COLO829 (cell line): ENCODE data around the gene RPS6KA4.

ENCODE experiments used
- DNase-seq: peaks from one replicate; pipeline ENCODE4 v3.0.0; 2012; ENCODE audit warnings: low spot score

Gene RPS6KA4

DNA sequence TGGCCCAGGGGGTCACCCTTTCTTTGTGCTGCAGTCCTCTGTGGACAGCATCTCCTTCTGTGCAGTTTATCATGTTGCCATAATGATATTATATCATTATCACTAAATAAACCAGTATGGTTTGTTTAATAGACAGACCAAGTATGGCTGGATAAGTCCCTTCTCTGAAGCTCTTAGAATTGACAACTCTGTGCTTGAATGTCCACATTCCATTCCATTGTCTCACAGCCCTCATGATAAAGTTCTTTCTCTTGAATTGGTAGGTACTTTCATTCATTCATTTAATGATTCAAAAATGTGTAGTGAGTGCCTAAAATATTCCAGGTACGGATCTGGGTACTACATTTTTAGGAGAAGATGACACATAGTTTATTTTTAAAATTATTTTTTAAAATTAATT lies 7.8 kb downstream of the RPS6KA4 start:
- DNase-seq = no peak

DNA sequence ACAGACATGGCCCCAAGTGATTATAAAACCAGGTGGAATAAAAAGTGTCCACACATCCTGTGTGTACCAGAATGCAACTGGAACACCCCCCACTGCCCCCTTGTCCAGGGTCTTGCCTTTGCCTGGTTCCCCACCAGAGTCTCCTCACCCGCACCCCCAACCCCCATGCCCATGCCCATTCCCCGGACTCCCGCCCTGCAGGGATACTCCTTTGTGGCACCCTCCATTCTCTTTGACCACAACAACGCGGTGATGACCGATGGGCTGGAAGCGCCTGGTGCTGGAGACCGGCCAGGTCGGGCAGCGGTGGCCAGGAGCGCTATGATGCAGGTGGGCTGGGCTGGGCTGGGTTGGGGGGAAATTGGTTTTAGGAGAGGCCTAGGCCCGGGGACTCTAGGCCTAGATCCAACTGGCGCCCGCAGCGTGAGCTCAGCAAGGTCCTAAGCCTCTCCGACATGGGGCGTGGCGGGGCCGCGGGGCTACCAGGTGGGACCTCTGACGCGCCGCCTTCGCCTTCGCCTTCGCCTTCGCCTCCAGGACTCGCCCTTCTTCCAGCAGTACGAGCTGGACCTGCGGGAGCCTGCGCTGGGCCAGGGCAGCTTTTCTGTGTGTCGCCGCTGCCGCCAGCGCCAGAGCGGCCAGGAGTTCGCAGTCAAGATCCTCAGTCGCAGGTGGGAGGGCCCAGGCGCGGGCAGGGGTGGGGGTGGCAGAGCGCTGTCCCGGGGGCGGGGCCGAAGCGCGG lies 9.1 kb downstream of the RPS6KA4 start:
- no peak for DNase-seq

DNA sequence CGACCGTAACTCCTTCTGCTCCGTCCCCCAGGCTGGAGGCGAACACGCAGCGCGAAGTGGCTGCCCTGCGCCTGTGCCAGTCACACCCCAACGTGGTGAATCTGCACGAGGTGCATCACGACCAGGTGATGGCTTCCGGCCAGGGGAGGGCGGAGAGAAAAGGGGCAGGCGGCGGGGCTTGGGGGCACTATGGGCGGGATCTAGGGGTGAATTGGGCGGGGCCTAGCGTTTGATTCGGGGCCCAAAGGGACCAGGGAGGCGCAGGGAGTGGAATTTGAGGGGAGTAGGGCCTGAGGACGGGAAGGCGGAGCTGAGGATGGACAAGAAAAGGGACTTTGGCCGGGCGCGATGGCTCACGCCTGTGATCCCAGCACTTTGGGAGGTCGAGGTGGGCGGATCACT lies 9.7 kb downstream of the RPS6KA4 start:
- no peak for DNase-seq

DNA sequence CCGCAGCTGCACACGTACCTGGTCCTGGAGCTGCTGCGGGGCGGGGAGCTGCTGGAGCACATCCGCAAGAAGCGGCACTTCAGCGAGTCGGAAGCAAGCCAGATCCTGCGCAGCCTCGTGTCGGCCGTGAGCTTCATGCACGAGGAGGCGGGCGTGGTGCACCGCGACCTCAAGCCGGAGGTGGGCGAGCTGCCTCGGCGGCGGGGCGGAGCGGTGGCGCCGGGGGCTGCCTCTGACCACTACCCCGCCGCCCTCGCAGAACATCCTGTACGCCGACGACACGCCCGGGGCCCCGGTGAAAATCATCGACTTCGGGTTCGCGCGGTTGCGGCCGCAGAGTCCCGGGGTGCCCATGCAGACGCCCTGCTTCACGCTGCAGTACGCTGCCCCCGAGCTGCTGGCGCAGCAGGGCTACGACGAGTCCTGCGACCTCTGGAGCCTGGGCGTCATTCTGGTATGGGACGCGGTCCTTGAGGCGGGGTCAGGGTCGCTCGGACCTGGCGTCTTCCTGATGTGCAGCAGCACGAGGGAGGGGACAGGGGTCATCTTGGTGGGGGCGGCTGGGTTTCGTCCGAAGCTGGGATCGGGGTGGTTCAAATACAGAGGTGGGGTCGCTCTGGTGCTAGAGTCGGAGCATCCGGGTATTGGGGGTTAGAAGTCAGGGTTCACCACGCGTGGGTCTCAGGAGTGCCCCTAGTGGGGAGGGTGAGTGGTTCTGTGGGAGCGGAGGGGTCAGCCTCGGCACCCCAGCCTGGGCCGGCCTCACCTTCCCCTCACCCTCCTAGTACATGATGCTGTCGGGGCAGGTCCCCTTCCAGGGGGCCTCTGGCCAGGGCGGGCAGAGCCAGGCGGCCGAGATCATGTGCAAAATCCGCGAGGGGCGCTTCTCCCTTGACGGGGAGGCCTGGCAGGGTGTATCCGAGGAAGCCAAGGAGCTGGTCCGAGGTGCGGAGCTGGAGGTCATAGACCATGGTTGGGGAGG lies 10.8 kb downstream of the RPS6KA4 start:
- no peak for DNase-seq

DNA sequence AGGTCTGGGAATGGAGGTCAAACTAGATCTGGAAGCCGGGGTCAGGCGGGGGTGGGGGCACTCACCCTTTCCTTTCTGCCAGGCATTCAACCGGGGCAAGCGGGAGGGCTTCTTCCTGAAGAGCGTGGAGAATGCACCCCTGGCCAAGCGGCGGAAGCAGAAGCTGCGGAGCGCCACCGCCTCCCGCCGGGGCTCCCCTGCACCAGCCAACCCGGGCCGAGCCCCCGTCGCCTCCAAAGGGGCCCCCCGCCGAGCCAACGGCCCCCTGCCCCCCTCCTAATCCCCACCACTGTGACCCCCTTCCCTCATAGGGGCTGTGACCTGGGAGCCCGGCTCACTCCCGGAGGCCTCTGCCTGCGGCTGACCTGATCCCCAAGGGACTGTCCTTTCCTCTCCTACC lies 12.2 kb downstream of the RPS6KA4 start:
- DNase-seq = no peak

DNA sequence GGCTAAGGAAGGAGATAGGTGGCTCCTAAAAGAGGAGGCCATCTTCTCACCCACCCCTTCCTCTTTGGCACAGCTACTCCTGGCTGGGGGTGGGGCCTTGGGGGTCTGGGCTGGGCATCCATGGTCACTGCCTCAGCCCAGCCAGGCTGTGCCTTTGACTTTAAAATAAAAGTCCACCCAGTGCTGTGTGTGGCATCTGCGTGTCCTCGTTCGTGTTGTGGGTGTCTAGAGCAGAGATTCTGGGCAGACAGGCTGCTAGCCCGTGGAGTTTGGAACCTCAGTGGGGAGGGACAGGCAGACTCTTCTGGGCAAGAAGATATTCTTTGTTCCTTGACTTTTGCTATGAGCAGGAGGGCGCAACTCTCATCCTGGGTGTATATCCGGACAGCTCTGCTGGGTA lies 13.1 kb downstream of the RPS6KA4 start:
- no peak for DNase-seq

DNA sequence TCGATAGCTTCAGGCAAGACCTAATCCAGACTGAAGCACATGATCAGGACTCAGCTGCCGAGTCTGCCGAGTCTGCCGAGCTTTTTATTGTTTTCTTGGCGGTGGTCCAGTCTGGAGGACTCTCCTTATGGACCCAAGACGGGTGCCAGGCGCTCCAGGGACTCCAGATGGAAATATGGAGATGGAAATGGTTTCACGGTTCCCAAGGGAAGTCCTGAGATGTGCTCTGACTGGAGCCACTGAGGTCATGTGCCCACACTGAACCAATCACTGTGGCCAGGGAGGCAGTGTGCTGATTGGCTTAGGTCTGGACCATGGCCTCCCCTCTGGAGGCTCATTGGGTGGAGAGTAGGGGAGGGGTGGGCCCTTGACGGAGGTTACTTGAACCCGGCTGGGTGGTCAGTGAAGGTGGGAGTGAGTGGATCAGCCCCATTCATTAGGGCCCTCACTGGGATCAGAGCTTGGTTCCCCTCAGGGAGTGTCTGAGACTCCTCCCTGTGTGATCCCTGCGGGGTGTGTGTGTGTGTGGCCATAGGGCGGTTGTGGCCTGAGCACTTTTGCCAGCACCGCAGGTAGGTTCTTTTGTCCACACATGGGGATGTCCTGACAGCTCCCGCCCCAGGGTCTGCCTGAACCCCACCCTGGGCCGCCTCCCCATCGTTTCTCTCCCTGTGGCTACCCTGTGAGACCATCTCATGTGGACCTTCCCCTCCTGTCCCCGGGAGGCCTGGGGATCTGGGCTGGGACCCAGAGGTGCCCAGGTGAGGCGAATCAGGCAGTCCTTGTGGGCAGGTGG lies 14.0 kb downstream of the RPS6KA4 start:
- peak; percentile 65 for DNase-seq

DNA sequence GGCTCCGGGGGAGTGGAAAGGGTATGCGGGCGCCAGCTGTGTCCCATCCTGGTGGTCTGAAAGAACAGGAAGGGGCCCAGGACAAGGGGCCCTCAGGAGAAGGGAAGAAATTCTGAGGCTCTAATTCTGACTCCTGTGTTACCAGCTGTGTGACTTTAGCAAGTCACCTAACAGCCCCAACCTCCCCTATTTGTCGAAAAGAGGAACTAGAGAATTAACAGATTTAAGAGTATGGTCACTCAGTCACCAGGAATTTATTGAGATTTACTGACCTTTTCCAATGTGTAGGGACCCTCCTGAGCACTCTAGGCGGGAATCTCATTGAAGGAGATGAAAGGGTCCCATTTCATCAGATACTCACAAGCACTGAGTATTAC lies 14.6 kb downstream of the RPS6KA4 start:
- no peak for DNase-seq

DNA sequence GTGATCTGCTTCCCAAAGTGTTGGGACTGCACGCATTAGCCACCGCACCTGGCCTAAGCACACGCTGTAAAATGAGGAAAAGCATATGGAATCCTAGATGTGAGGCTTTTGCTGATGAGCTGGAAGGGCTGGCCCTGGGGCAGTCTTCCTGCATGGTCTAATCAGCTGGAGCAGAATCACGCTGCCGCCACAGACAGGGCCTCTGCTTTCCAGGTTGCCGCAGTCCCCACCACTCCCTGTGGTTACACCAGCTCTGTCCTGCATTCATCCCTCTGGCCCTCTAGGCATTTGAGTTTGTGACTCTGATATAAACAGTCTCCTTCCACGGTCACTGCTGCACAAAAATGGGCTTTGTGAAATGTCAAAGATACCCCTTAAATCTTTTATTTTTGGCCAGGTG lies 17.1 kb downstream of the RPS6KA4 start:
- no peak for DNase-seq

DNA sequence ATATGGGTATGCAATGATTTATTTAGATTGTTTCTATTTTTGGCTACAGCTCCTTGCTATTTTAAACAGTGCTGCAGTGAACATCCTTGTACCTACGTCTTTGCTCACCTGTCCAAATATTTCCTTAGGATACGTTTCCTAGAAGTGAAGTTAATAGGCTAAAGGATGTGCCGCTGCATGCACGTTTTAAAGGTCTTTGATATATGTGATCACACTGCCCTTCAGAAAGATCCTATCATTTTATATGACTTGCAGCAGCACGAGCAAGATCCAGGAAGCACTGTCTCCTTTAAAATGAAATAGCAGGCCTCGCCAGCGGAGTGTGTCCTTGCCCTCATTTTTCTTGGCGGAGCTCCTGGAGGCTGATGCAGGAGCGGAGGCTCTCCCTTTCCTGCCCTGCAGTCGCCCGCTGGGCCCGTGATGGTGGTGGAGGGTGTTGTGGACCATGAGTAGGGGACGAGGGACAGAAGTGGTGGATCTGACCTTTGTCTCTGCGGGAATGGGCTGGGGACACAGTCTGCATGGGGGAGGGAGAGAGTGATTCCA lies 19.4 kb downstream of the RPS6KA4 start:
- DNase-seq = no peak

DNA sequence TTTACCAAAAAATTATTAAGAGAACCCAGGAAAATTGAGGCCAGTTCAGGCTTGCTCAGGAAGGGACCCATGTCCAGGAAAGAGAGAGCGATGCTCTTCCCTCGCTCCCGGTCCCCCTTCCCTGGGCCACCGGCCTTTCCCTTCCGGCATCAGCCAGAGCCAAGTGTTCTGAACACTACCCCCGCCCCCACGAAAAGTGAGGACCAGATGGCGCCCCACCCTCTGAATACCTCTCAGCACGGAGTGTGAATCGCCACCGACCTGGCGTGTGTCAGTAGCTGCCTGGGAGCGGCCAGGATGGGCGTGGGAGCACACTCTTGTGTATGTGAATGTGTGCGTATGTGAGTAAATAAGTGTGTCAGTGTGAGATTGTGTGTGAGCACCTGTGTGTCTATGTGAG lies 20.2 kb downstream of the RPS6KA4 start:
- no peak for DNase-seq

DNA sequence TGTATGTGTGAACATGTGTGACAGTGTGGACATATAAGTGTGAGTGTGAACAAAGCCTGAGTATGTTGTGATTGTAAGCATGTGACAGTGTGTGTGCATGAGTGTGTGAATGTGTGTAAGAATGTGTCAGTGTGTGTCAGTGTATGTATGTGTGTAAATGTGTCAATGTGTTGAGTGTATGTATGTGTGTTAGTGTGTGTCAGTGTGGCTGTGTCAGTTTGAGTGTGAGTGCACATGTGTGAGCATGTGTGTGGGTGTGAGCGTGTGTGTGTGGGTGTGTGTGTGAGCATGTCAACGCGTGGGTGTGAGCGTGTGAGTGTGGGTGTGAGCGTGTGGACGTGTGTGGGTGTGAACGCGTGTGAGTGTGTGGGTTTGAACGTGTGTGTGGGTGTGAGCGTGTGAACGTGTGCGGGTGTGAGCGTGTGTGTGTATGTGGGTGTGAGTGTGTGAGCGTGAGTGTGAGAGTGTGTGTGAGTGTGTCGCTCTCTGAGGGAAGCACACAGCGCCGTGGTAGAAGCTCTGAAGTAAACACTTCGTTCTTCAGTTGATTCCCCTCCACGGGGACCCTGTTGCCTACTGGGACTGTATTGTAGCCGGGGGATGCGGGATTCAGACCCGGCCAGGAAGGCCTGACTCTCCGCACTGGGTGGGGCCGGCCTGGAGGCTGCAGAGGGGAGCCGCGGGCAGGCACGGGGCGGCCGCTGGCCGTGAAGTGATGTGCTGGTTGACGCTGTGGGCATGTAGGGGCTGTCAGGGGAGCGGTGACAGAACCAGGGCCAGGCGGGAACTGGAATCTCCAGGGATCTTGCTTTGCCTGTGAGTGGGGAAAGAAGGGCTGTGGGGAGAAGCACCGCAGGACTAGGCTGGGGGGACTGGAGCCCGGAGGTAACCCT lies 21.1 kb downstream of the RPS6KA4 start:
- no peak for DNase-seq

DNA sequence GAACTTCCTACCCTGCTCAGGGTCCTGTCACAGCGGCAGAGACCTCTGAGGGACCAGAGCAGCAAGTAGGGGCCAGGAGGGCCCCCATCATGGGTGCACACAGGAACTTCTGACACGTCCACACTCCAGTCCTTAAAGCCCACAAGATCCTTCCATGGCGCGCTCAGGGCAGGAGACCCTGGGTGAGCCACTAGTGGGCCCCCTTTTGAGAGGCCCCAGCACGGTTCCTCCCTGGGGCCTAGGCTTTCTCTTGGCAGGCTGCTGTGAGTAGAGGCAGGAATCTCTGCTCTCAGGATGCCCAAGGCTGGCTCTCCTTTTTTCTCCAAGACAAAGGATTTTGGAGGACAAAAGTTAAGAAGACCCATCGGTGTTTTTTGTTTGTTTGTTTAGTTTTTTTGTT lies 22.4 kb downstream of the RPS6KA4 start:
- no peak for DNase-seq

DNA sequence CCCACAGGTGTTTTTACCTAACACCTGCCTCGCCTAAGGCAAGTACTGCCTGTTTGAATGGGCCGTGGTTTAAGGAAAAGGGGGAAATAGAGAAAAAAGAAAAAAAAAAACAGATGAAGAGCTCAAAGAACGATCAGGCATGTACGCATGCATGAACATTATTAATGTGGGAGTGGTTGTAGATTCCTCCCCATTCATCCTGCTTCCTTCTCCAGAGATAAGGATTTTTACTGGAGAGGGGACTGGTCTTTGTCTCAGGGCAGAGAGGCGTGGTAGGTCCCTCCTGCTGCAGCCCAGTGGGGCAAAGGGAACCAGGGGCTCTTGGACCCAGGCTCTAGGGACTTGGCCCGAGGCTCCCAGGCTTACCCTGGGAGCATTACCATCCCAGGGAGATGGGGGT lies 23.1 kb downstream of the RPS6KA4 start:
- no peak for DNase-seq

DNA sequence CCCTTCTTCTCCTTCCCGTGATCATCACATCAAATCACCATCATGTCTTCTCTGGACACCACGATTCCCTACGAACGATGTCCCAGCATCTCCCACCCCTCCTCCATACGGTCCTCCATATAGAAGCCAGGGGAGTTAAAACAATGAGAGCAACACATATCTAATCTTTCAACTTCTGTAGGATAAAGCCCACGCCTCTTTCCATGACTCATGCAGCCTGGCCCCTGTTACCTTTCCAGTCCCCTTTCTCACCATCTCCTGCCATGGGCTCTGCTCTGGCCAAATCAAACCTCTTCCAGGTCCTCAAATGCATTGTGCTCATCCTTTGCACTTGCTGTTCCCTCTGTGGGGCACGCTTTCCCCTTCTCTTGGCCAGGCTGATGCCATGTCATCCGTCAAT lies 23.6 kb downstream of the RPS6KA4 start:
- no peak for DNase-seq

DNA sequence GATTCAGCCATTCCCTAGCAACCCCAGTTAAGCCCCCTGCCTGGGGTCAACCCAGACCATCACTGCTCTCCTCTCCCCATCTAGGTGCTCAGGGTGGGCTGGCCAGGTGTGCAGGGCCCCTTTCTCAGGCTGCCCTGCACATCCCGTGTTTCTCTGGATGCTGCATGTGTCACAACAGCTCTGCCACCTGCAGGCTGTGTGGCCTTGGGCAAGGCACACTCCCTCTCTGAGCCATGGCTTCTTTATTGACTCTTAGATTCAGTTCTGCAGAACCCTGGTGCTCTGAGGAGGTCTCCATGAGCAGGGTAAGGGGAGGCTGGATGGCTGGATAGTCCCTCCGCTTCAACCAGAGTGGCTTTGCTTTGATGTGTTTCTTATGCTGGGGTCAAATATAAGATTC lies 24.6 kb downstream of the RPS6KA4 start:
- DNase-seq = no peak

DNA sequence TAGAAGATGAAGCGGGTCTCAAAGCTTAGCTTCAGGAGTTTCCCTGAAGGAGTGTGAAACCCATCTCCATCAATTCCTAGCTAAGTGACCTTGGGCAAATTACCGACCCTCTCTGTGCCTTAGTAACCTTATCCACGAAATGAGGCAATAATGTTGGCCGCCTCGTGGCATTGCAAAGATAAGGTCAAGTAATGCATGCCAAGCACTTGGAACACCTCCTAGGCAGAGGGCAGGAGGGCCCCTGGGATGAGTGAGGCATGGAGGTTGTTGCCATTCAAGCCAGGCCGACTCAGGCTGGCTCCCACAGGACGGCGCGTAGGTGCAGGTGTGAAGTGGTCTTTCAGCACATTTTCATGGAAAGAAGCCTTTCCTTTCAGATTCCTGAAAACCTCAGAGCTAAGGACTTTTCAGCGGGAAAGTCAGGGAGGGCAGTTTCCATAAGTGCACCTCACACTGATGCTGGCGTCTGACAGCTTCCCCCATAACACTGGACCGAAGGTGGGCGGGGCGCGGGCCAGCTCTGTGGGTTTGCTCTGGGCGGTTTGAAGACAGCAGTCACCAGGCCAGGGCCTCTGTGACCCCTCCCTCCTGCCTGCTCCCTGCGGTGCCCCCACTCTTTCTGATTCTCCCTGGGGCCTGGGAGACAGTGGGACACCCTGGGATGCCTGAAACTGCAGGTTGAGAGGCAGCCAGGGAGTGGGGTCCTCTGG lies 25.2 kb downstream of the RPS6KA4 start:
- no peak for DNase-seq

DNA sequence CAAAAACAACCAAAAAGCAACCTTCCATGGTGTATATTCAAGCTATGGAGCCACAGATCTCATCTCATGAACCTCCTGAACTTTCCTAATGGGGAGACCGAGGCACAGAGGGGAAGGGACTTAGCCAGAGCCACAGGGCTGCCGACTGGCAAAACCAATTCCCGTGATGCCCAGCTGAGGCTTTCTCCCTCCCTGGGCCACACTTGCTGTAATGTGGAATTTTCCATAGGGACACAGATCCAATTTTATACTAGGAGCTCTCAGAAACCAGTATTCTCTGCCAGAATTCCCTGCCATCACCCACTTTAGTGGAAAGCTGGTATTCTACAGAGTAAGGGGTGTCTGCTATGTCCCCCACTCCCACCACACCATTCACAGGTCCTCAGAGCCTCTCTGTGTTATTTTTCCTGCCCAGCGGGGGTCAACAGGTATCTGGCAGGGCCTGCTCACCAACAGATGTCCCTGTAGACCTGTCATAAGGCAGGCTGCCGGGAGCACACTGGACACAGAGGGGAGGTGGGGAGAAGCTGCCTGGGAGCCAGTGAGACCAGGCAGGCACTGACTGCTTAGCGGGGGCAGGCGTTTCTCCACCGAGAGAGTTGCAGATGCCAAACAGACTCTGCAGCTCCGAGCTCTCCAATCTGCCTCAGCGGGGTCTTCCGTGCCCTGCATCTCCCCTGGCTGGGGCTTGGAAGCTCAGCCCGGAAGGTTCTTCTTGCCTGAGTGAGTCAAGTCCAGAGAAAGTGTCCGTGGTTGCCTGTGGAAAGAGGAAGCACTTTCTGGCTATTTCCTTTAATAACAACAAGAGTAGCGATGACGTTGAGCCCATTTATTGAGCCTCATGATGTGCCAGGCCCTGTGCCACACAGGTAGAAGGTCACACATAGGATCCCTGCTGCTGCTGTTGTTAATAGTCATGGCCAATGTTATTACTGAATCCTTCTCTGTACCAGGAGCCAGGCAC lies 26.3 kb downstream of the RPS6KA4 start:
- no peak for DNase-seq

DNA sequence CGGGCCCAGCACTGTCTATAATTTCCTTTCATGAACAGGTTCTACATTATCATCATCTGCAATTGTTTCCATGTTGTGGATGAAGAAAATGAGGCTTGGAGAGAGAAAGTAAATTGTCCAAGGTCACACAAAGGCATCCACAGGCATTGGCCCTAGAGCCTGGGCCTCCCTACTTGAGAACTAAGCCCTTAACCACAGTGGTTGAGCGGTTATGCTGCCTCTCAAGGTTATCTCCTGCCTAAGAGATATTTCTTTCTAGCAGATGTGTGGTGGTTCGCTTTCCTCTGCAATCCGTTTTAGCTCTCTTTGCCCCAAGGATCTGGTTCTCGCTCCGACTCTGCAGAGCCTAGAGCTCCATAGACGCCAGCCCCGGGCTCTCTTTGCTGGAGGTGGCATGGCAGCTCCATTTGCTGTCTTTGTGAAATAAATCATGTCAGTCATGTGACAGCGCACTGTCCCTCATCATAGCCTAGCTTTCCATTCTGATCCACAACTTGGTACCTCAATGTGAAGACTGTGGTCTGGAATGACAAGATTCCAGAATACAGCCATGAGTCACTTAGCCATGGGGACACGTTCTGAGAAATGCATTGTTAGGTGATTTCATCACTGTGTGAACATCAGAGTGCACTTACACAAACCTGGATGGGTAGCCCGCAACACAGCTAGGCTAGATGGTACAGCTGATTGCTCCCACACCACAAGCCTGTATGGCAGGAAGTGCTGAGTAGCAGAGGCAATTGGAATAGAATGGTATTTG lies 27.2 kb downstream of the RPS6KA4 start:
- no peak for DNase-seq
